Pulmonary artery endothelial cell (primary cell): Measurements from ENCODE around the gene MYH14. TPM values are rescaled to one million over a fixed set of nuclear protein-coding genes. Genes with fewer than 3 reads are reported as not detected.

Source experiments
- DNase-seq: peaks from one replicate; pipeline ENCODE4 v3.0.0-alpha.2; 2011; ENCODE audit warnings: low read depth, low spot score
- total RNA-seq: library from RNA; depleted of rRNA; stranded (reverse); fragments of >200 nt; gene quantifications from 2 replicates; pipeline ENCODE4 v1.2.3, GENCODE V29; 2014

MYH14 gene
- total RNA-seq, 1 donor from 2014 or later, result not detected

- no peak for DNase-seq
These were observed 156.0 kb downstream of the MYH14 start for GRCh38 chr19:50359328-50359818.

Other genes starting within 250 kb of the MYH14 start
- gene SIGLEC11, start 242.4 kb upstream of the MYH14 start, total RNA-seq, result not detected in 2 replicates
- gene VRK3, start 178.2 kb upstream of the MYH14 start, total RNA-seq, result 16.4 and 22.4 TPM in 2 replicates
- gene ZNF473, start 177.6 kb upstream of the MYH14 start, total RNA-seq, result 7.3 and 10.4 TPM in 2 replicates
- gene IZUMO2, start 40.3 kb upstream of the MYH14 start, total RNA-seq, result not detected in 2 replicates
- under 0.01 and 0.11 TPM in 2 replicates for gene KCNC3, start 125.8 kb downstream of the MYH14 start, total RNA-seq
- under 0.01 and 0.11 TPM in 2 replicates for gene NAPSA, start 162.0 kb downstream of the MYH14 start, total RNA-seq
- 56.8 and 67.8 TPM in 2 replicates for gene NR1H2, start 172.8 kb downstream of the MYH14 start, total RNA-seq
- 82.0 and 88.6 TPM in 2 replicates for gene POLD1, start 180.7 kb downstream of the MYH14 start, total RNA-seq
- 0.04 TPM in 1 of 2 replicates, not detected in the other for gene SPIB, start 215.3 kb downstream of the MYH14 start, total RNA-seq
- gene MYBPC2, start 229.3 kb downstream of the MYH14 start, total RNA-seq, result not detected in 2 replicates